ENCODE data around the gene ICOS.

DNA sequence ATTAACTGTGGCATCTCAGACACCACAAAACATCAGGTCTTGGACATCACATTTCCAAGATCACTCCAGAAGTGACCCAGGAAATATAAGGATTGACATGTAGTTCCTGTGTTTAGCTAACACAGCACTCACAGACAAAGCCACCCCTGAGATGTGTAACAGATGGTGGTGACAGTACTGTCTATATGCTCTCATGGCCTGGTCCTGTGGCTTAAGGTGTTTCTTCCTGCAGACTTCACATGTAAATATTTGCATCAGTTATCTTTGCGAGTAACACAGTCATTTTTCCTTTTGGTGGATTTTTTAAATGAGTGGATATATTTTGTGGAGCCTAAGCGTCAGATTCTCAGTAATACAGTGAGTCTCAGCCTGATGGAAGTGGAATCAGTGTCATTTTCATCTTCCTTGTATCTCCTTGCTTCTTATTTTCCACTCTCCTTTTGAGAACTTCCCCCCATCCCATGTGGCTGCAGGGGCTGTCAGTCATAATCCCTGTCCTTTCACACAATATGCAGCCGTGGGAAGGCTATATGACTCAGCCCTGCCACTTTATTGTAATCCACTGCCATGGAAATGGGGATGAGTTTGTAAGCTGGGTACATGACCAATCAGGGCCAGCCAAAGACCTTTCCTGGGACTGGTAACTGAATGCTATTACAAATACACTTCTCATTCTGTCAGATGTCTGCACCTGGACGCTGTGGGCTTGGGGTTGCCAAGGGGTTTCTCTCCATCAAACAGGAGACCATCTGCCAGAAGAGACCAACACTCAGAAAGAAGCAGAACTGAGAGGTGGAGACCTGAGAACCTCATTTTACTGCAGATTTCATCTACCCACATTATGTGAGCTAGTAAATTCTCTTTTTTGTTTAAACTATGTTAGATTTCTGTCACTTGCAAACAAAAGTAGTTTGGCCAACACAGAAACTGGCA lies 74.3 kb downstream of the ICOS start:
- TF ChIP-seq, protein P1, sequence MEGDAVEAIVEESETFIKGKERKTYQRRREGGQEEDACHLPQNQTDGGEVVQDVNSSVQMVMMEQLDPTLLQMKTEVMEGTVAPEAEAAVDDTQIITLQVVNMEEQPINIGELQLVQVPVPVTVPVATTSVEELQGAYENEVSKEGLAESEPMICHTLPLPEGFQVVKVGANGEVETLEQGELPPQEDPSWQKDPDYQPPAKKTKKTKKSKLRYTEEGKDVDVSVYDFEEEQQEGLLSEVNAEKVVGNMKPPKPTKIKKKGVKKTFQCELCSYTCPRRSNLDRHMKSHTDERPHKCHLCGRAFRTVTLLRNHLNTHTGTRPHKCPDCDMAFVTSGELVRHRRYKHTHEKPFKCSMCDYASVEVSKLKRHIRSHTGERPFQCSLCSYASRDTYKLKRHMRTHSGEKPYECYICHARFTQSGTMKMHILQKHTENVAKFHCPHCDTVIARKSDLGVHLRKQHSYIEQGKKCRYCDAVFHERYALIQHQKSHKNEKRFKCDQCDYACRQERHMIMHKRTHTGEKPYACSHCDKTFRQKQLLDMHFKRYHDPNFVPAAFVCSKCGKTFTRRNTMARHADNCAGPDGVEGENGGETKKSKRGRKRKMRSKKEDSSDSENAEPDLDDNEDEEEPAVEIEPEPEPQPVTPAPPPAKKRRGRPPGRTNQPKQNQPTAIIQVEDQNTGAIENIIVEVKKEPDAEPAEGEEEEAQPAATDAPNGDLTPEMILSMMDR (conservative IDR thresholded peaks at IDR 0.05 in 1 of 2, IDR thresholded peaks at IDR 0.05 in 1 of 2; ENCODE audit: extremely low read depth in 1 of 2, insufficient read depth in 1 of 2, low read depth in 1 of 2, low read length in 2 of 2), result no peak
- no peak for TF ChIP-seq EZH2 (IDR thresholded peaks at IDR 0.05; ENCODE audit: borderline replicate concordance, low read length)

Measured in mammary epithelial cell (primary cell).